Measurements from ENCODE around the gene ZKSCAN1.

DNA sequence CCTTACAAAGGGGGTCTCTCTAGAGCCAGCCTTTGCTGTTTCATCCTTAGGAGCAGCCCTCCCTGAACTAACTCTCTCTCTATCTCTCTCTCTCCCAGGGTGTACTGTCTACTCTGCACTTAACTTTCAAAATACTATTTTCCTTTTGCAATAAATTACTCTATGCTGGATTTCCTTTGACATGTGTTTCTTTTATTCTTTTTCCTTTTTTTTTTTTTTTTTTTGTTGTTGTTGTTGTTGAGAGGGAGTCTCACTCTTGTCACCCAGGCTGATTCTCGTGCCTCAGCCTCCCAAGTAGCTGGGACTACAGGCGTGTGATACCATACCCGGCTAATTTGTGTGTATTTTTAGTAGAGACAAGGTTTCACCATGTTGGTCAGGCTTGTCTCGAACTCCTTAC lies 67.6 kb downstream of the ZKSCAN1 start:
- TF ChIP-seq, protein P1, sequence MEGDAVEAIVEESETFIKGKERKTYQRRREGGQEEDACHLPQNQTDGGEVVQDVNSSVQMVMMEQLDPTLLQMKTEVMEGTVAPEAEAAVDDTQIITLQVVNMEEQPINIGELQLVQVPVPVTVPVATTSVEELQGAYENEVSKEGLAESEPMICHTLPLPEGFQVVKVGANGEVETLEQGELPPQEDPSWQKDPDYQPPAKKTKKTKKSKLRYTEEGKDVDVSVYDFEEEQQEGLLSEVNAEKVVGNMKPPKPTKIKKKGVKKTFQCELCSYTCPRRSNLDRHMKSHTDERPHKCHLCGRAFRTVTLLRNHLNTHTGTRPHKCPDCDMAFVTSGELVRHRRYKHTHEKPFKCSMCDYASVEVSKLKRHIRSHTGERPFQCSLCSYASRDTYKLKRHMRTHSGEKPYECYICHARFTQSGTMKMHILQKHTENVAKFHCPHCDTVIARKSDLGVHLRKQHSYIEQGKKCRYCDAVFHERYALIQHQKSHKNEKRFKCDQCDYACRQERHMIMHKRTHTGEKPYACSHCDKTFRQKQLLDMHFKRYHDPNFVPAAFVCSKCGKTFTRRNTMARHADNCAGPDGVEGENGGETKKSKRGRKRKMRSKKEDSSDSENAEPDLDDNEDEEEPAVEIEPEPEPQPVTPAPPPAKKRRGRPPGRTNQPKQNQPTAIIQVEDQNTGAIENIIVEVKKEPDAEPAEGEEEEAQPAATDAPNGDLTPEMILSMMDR (IDR thresholded peaks at IDR 0.05) = no peak
- TF ChIP-seq EZH2 (IDR thresholded peaks at IDR 0.05; ENCODE audit: borderline replicate concordance, insufficient read depth, low read depth, low read length, poor library complexity, severe bottlenecking) = no peak

Data from B cell (primary cell).